Activated CD4-positive, alpha-beta T cell treated with anti-CD3 and anti-CD28 coated beads, Interleukin-2, amount 50 U/mL, for 24 hours (primary cell): ENCODE data around the gene CPLX1.
"Not testable (repeated sequence)": the region's sequence is repeated elsewhere in the genome, so short reads cannot be mapped to it uniquely, and the experiment has no call there.

ENCODE experiments used
- DNase-seq, 2 donors: peaks; one replicate each; pipeline ENCODE4 v3.0.0-alpha.2; 2020; ENCODE audit warnings: low read depth in 1 of 2, low spot score in 1 of 2

The CPLX1 gene

DNA sequence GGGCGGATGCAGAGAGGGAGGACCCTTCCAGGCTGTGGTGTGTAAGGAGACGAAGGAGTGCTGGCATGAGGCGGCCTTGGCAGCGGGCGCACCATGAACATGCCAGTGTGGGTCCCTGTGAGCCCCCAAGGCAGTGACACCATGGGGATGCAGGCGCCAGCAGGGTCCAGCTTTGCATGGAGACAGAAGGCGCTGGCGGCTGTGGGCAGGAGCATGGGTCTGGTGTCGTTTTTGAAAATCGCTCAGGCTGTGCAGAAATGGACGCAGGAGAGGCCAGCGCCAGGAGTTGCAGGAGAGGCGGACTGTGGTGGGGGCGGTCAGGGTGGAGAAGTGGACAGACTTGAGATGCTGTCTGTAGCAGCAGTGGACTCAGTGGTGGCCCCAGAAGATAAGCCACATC lies 64.2 kb downstream of the CPLX1 start:
- DNase-seq: no peak

DNA sequence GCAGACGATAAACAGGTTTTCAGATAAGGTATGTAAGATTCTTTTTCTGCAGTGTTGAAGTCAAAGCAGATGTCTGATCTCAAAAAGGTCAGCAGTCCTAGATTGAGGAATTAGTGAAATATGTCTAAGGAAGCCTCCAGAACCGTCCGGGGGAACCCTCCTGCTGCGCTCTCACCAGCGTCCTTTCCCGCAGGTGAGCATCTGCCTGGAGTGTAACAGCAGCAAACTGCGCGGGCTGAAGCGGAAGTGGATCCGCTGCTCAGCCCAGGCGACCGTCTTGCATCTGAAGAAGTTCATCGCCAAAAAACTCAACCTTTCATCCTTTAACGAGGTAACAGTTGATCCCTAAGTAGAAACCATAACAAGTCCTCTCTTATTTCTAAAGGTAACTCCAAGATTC lies 64.8 kb downstream of the CPLX1 start:
- no peak for DNase-seq

DNA sequence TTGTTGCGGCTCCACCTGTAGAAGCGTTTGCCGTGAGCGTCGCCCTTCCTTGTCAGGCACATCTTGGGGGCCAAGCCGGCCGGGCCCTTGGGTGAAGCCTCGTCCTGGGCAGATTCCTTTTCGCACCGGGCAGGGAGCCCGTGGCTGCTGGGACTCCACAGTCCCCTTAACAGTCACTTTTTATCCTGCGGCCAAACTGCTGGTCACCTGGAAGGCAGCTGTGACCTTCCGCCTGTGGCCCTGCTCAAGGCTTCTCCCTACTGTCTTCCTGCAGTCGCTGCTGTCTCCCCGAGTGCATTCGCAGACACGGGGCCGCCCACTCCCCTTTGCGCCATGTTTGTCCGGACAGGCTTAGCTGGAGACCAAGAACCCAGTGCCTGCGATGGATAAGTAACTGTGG lies 65.3 kb downstream of the CPLX1 start:
- no peak for DNase-seq

GRCh38 chr4:759810-760209 lies 66.1 kb downstream of the CPLX1 start:
- not testable (repeated sequence) for DNase-seq

GRCh38 chr4:757111-757510 lies 68.8 kb downstream of the CPLX1 start:
- no peak for DNase-seq

GRCh38 chr4:754221-755120 lies 71.5 kb downstream of the CPLX1 start:
- no peak for DNase-seq

DNA sequence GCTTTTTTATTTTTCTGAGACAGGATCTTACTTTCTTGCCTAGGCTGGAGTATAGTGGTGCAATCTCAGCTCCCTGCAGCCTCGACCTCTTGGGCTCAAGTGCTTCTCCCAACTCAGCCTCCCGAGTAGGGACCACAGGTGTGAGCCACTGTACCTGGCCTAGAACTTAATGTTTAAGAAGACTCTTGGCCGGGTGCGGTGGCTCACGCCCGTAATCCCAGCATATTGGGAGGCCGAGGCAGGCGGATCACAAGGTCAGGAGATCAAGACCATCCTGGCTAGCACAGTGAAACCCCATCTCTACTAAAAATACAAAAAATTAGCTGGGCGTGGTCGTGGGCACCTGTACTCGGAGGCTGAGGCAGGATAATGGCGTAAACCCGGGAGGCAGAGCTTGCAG lies 72.7 kb downstream of the CPLX1 start:
- DNase-seq: not testable (repeated sequence)

DNA sequence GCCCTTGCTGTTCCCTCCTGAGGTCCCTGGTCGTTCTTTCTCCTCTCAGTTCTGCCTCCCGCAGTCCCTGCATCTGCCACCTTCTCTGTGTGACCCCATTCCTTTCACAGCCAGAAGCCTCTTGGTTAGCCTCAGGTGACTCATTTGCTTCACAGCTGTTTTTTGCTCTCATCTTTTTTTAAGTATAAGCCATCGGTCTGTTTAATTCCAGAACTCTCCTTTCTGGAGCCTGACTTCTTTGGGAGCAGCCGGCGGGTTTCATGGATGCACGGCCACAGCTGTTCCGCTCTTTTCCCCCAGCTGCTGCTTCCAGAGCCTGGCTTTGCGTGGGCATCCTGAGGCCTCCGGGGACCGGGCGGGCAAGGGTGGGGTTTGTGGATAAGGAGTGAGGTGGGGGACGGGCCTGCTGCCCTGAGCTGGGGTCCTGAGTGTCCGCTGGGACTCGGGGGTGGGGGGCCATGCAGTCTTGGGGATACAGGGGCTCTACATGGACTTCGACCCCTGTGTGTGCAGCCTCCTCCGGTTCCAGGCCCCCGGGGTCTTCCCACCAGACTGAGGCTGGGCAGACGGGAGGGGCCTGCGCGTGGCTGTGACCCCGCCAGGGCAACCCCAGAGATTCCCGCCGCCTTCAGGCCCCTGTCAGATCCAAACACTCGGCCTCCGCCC lies 73.6 kb downstream of the CPLX1 start:
- no peak for DNase-seq

DNA sequence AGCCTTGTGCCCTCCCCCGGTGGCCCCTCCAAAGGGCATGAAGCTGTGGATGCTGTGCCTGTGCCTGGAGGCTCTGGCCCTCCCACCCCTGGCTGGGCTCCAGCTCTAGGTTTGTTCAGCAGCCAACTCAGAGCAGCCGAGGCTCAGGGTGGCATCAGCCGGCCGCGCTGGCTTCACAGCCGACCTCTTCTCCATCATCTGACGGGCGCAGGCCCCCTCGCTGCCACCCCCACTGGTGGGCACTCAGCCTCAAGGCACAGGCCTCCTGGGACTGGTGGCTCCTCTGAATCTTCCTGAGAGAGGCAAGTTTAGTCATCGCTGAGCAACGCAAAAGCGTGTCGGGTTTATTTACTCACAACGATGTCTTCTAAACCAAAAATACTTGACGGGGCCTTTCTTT lies 74.3 kb downstream of the CPLX1 start:
- no peak for DNase-seq

DNA sequence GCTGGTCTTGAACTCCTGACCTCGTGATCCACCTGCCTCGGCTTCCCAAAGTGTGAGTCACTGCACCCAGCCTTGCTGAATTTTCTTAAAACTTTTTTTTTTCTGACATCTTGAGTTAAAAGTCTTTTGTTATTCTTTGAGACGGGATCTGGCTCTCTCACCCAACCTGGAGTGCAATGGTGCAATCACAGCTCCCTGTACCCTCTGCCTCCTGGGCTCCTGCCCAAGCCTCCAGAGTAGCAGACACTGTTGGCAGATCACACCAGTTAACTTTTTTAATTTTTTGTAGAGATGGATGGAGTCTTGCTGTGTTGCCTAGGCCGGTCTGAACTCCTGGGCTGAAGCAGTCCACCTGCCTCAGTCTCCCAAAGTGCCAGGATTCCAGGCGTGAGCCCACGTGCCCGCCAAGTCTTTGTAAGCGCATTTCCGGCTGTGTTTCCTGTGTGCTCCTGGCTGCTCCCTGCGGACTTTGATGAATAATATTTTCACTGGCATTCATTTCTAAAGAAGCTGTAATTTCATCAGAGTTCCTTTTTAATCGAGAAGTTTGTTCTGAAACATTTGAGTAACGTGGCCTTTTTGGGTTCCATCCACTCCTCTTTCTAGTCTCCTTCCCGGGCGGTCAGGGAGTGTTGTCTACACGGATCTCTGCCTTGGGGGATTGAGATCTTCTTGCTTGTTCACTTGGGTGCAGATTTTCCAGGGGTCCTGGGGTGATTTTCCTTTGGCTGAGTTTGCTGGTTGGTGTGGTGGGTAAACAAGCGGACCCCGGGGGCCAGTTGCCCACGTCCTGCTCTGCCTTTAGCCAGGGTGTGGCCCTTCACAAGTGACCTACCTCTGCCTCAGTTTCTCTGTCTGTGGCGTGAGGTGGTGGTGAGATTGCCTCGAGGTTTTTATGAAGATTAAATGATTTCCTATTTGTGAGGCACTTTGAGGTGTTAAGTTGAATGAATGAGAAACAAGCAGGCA lies 75.9 kb downstream of the CPLX1 start:
- no peak for DNase-seq

- DNase-seq: no peak
Measured at GRCh38 chr4:748461-748860, 77.5 kb downstream of the CPLX1 start.

DNA sequence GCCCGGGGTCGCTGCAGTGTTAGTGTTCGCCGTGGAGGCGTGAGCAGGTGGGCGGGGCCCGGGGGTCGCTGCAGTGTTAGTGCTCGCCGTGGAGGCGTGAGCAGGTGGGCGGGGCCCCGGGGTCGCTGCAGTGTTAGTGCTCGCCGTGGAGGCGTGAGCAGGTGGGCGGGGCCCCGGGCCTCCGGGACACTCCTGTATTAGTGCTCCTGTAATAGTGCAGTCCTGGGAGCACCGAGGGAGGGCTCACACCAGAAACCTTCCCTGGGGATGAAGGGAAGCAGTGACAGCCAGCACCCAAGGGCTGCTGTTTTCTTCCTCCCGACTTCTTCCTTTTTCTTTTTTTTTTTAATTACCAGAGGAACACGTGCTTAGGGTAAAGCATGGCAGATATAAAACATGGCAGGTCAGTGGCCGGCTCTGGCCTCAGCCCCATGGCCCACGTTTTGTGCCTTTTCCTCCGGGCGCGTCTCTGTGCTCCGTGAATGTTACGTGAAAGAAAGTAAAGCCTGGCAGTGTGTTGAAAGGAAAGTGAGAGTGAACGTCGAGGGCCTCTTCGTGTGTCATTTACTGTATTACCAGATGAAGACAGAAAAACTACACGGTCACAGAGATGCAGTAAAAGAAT lies 78.3 kb downstream of the CPLX1 start:
- DNase-seq: no peak

- no peak for DNase-seq
Measured at GRCh38 chr4:744212-744841, 81.6 kb downstream of the CPLX1 start.

DNA sequence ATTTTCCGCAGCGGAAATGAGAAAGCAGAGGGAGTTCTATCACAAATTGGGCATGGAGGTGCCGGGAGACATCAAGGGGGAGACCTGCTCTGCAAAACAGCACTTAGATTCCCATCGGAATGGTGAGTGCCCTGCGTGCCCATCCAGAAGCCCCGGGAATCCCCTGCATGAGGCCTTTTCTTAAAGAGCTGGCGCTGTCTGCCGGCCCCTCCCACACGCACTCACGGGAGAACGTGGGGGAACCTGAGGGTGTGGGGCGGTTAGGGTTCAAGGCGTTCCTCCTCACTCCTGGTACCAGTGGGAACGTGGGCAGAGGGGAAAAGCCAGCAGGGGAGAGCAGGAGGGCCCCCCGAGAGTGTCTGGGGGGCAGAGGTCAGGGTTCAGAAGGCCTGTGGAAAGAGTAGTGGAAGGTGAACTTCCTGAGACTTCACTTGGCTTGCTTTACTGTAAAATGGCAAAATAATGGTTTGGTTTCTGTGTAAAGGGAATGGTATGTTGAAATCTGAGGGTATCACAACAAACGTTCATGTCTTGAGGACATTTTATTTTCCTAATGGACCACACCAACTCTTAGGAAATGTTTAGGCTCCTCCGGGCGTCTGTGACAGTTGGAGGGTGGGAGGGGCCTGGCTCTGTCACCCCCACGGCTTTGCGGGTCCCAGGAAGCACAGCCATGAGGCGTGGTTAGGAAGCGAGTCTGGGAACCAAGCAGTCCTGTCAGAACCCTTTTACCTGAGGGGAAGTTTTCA lies 82.3 kb downstream of the CPLX1 start:
- DNase-seq: no peak

- peak; percentile 63 to 67 for DNase-seq
Measured at GRCh38 chr4:742742-743311, 83.1 kb downstream of the CPLX1 start.

DNA sequence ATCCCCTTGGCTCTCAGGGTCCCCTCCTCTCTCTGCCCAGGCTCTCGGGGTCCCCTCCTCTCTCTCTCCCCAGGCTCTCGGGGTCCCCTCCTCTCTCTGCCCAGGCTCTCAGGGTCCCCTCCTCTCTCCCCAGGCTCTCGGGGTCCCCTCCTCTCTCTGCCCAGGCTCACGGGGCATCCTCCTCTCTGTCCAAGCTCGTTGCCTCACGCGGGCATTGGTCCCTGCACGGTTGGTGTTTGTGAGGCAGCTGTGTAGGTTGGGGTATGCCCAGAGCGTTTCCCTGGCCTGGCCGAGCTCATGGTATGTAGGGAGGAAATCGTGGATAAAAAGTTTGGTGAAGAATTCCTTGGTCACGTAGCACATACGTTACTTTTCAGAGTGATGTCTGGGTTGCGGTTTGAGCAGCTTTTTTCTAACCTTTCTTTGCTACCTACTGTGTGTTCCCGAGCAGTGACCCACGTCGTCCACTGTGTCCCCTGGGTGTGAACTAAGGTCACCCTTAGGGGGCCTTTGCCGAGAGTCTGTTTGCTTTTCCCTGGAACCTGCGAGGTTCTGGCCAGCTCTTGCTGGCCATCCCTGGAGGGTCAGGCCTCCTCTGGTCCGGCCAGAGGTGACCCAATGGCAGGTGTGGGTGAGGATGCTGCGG lies 83.7 kb downstream of the CPLX1 start:
- DNase-seq: no peak

- no peak for DNase-seq
Measured at GRCh38 chr4:740656-741282, 85.2 kb downstream of the CPLX1 start.

DNA sequence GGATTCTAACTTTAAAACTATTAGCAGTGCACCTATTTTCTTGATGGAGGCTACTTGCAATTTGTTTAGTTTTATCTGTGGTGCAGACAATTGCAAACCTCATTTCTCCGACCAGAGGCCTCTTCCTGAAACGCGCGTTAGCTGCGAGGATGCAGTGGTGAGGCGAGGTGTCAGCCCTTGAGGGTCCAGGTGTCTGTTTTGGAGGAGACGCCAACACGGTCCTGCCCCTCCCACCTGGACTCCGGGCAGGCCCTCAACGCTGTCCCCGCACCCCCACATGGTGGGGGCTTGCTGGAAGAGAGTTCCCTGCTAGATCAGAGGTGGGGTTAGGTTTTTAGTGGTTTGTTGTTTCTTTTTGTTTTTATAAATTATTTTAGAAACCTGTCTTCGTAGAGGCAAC lies 85.9 kb downstream of the CPLX1 start:
- DNase-seq: no peak

DNA sequence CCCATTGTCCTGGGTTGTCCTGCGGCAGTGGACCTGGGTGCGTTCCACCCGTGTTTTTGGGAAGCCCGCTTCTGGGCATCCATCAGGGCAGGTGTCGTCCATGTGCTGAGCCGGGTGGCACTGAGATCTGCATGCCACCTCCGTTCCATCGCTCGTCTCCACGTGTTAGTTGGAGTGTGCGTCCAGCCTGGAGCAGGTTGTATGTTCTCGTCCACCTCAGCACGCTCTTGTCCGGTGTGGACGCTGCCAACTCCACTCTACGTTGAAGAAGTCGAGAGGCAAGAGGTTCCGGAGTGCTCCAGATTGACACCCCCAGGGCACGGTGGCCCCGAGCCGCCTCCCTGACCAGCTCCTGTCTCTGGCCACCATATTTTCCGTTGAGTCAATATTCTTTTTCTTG lies 86.4 kb downstream of the CPLX1 start:
- no peak for DNase-seq
